Bladder microvascular endothelial cell (primary cell): ENCODE results near the gene PGA4. TPM values are rescaled to one million over a fixed set of nuclear protein-coding genes. Genes with fewer than 3 reads are reported as not detected.

Experiments
- total RNA-seq: library from RNA; depleted of rRNA; stranded (reverse); fragments of >200 nt; gene quantifications from 2 replicates; pipeline ENCODE4 v1.2.3, GENCODE V29; 2014

The PGA4 gene
- not detected in 2 replicates for total RNA-seq

DNA sequence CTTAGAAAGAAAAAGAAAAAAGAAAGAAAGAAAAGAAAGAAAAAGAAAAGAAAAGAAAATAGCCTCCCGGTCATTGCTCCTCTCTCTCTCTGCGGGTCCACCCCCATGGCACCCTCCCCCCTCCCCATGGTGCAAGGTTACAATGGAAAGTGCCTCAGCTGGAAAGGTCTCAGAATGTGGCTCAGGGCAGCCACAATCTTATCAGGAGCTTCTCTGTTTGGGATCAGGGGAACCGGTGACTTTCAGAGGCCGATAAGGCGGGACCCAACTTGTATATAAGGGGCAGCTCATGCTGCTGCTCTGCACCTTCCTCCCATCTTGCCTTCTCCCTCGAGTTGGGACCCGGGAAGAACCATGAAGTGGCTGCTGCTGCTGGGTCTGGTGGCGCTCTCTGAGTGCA is at the start of gene PGA4:
Gene PGA4, plus strand, starts transcription at position 301 of the 400 bp plus-strand sequence. Its CDS starts 54 bp downstream, at position 355.

DNA sequence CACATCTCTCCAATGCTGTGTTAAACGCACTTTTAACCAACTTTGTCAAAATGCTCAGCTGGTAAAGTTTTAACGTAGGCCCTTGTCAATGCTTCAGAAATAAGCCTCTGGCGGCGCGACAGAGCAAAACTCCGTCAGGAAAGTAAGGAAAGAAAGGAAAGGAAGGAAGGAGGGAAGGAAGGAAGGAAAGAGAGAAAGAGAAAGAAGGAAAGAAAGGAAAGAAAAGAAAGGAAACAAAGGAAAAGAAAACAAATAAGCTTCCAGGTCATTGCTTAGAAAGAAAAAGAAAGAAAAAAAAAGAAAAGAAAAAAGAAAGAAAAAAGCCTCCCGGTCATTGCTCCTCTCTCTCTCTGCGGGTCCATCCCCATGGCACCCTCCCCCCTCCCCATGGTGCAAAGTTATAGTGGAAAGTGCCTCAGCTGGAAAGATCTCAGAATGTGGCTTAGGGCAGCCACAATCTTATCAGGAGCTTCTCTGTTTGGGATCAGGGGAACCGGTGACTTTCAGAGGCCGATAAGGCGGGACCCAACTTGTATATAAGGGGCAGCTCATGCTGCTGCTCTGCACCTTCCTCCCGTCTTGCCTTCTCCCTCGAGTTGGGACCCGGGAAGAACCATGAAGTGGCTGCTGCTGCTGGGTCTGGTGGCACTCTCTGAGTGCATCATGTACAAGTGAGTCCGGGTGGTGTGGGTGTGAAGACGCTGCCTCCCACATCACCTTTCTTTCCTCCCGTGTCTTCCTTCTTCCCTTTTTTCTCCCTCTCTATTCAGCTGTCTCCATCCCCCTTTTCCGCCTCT is 19.0 kb upstream of the PGA4 start, which contains the start of gene PGA3:
Gene PGA3, plus strand, starts transcription at position 566 of the 797 bp plus-strand sequence. Its CDS starts 50 bp downstream, at position 616.

DNA sequence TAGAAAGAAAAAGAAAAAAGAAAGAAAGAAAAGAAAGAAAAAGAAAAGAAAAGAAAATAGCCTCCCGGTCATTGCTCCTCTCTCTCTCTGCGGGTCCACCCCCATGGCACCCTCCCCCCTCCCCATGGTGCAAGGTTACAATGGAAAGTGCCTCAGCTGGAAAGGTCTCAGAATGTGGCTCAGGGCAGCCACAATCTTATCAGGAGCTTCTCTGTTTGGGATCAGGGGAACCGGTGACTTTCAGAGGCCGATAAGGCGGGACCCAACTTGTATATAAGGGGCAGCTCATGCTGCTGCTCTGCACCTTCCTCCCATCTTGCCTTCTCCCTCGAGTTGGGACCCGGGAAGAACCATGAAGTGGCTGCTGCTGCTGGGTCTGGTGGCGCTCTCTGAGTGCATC is 18.7 kb downstream of the PGA4 start, which contains the start of gene PGA5:
Gene PGA5, plus strand, starts transcription at position 301 of the 400 bp plus-strand sequence. Its CDS starts 52 bp downstream, at position 353.

Other genes starting within 250 kb of the PGA4 start
- gene CD5, start 119.9 kb upstream of the PGA4 start, total RNA-seq = not detected in 2 replicates
- gene VPS37C, start 60.9 kb upstream of the PGA4 start, total RNA-seq = 5.3 and 11.0 TPM in 2 replicates
- gene PGA3, start 18.8 kb upstream of the PGA4 start, total RNA-seq = not detected in 2 replicates
- gene PGA5, start 18.8 kb downstream of the PGA4 start, total RNA-seq = not detected in 2 replicates
- 5.0 and 13.3 TPM in 2 replicates for gene VWCE, start 73.0 kb downstream of the PGA4 start, total RNA-seq
- 248 and 297 TPM in 2 replicates for gene DDB1, start 110.8 kb downstream of the PGA4 start, total RNA-seq
- gene TKFC, start 110.9 kb downstream of the PGA4 start, total RNA-seq = 13.9 and 27.8 TPM in 2 replicates
- gene CYB561A3, start 139.5 kb downstream of the PGA4 start, total RNA-seq = 32.2 and 77.0 TPM in 2 replicates
- 5.5 and 16.6 TPM in 2 replicates for gene TMEM138, start 140.0 kb downstream of the PGA4 start, total RNA-seq
- gene TMEM216, start 170.2 kb downstream of the PGA4 start, total RNA-seq = 7.6 and 10.7 TPM in 2 replicates
- 7.6 and 22.0 TPM in 2 replicates for gene CPSF7, start 207.6 kb downstream of the PGA4 start, total RNA-seq
- 36.8 and 41.8 TPM in 2 replicates for gene SDHAF2, start 207.8 kb downstream of the PGA4 start, total RNA-seq